GM06990 (cell line): ENCODE data around the gene IQGAP3.
A peak's percentile ranks its signal among the peaks of the same experiment; 100 is the strongest.

Experiments
- DNase-seq: peaks from one replicate; pipeline ENCODE4 v3.0.0-alpha.2; 2011; ENCODE audit not compliant: insufficient read length; ENCODE audit errors: extremely low read depth
- H3K27me3 ChIP-seq: replicated peaks from 2 replicates; pipeline ENCODE4 v1.6.0; 2011; ENCODE audit warnings: low read length; ENCODE audit not compliant: control insufficient read depth, insufficient read depth
- H3K36me3 ChIP-seq: 2 replicates; pipeline ENCODE4 v1.5.1; 2011; ENCODE audit warnings: low read length; ENCODE audit not compliant: control insufficient read depth, insufficient read depth
- H3K4me3 ChIP-seq: replicated peaks from 2 replicates; pipeline ENCODE4 v1.5.1; 2011; ENCODE audit warnings: low read depth, mild to moderate bottlenecking, control low read depth, low read length
- CTCF ChIP-seq: IDR thresholded peaks from 2 replicates; pipeline ENCODE4 v1.5.1; 2011; ENCODE audit warnings: low read length, control low read depth, mild to moderate bottlenecking, inconsistent platforms; ENCODE audit not compliant: insufficient read depth, poor library complexity, severe bottlenecking

The IQGAP3 gene

GRCh38 chr1:156489166-156489934 lies 83.0 kb downstream of the IQGAP3 start:
- Histone ChIP-seq H3K36me3 (peaks cover 4% of the 10 kb centered on the region; the same call in 1 of the 2 replicates), H3K27me3 (no peaks in the 10 kb centered on the region), H3K4me3 (peak overlapping the region; percentile 58)
- peak; percentile 21 for TF ChIP-seq CTCF
- DNase-seq, result peak; percentile 80

GRCh38 chr1:156488566-156489165 lies 83.7 kb downstream of the IQGAP3 start:
- DNase-seq, result peak; percentile 77
- Histone ChIP-seq H3K4me3 (peak overlapping the region; percentile 58), H3K36me3 (peaks cover 4% of the 10 kb centered on the region; the same call in 1 of the 2 replicates), H3K27me3 (no peaks in the 10 kb centered on the region)
- no peak for TF ChIP-seq CTCF

- H3K4me3 ChIP-seq, result peak overlapping the region; percentile 58
- no peaks in the 10 kb centered on the region for H3K27me3 ChIP-seq
- no peak for TF ChIP-seq CTCF
- peak; percentile 68 for DNase-seq
- peaks cover 8% of the 10 kb centered on the region for H3K36me3 ChIP-seq
These were observed 84.5 kb downstream of the IQGAP3 start for GRCh38 chr1:156487862-156488261.

GRCh38 chr1:156486421-156487344 lies 85.7 kb downstream of the IQGAP3 start:
- Histone ChIP-seq H3K27me3 (no peaks in the 10 kb centered on the region), H3K36me3 (peaks cover 18% of the 10 kb centered on the region), H3K4me3 (peak overlapping the region; percentile 58; the same call in 1 of the 2 replicates)
- DNase-seq, result no peak
- no peak for TF ChIP-seq CTCF

GRCh38 chr1:156485984-156486383 lies 86.4 kb downstream of the IQGAP3 start:
- no peaks in the 10 kb centered on the region for H3K27me3 ChIP-seq
- peaks cover 20% of the 10 kb centered on the region for H3K36me3 ChIP-seq
- no peak for TF ChIP-seq CTCF
- H3K4me3 ChIP-seq, result no peak overlapping the region
- DNase-seq, result no peak
